ENCODE measurements around the gene RNU1-4.
"Not testable (repeated sequence)": the region's sequence is repeated elsewhere in the genome, so short reads cannot be mapped to it uniquely, and the experiment has no call there.

Gene RNU1-4

DNA sequence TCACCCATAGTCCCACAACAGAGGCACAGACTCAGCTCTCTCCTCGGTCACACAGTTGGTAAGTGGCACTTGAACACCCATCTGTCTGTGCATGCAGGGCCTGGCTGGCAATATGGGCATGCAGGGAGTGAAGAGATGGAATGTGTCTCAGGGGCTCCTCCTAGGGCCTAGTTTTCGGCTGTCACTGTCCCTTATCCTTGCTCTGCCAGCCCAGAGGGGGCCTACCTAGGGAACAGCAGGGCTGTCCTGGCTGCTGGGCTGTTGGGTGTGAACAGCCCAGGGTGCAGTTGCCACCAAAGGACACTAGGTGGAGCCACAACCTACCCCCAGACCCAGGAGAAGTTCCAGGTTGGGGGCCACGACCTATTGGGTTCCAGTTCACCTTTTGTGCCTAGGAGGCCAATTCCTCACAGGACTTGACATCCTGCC lies 30.6 kb upstream of the RNU1-4 start:
- H3K27ac ChIP-seq (ENCODE audit: low read depth, low read length, severe bottlenecking); H3K4me3 ChIP-seq (ENCODE audit: extremely low read depth, insufficient read depth, low read length, poor library complexity, severe bottlenecking); H3K36me3 ChIP-seq (ENCODE audit: control insufficient read depth, insufficient read depth, low read length); H3K4me1 ChIP-seq (ENCODE audit: control insufficient read depth, insufficient read depth, low read length, poor library complexity, severe bottlenecking); H3K9me3 ChIP-seq (ENCODE audit: control insufficient read depth, low read length): not testable (repeated sequence)
- 0% methylated on average over 1 of the region's 3 CpGs for WGBS, 2 experiments (ENCODE audit: insufficient coverage in 2 of 2)

DNA sequence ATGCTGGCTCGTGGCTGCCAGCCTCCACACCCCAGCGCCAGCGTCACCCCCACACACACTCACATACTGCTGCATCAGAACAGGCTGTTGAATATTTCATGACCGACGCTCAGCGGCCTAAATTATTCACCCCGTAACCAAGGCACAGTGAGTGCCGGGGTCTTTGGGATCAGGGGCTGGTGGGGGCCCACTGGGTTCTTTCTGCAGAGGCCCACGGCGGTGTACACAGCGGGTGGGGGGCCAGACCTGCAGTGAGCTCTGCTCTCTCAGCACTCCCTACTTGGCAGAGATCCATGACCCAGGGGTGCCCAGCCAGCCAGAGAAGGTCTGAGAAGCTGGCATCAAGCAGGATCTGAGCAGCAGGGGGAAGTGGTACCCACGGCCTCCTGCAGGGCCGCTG lies 29.7 kb upstream of the RNU1-4 start:
- not testable (repeated sequence) for H3K4me3 ChIP-seq (ENCODE audit: extremely low read depth, insufficient read depth, low read length, poor library complexity, severe bottlenecking); H3K27ac ChIP-seq (ENCODE audit: low read depth, low read length, severe bottlenecking); H3K36me3 ChIP-seq (ENCODE audit: control insufficient read depth, insufficient read depth, low read length); H3K9me3 ChIP-seq (ENCODE audit: control insufficient read depth, low read length); H3K4me1 ChIP-seq (ENCODE audit: control insufficient read depth, insufficient read depth, low read length, poor library complexity, severe bottlenecking)
- 92 to 96% methylated on average over 4 to 8 of the region's 13 CpGs for WGBS, 2 experiments (ENCODE audit: insufficient coverage in 2 of 2)

DNA sequence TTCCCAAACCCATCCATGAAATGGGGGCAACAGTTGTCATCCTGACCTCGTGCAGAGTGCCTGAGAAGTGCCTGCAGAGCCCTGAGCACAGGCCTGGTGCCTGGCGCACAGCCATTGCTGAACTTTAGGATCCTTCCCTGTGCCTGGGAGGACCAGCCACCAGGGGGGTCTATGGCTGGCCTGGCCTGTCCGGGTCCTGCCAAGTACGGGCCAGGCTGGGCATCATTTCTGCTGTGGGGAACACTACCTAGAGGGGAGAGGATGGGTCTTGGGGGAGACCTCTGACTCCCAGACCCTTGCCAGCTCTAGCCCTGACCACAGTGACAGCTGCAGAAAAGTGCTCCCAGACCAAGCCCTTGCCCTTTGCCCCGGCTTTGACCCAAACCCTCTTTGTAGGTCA lies 28.2 kb upstream of the RNU1-4 start:
- H3K27ac ChIP-seq (ENCODE audit: low read depth, low read length, severe bottlenecking); H3K4me3 ChIP-seq (ENCODE audit: extremely low read depth, insufficient read depth, low read length, poor library complexity, severe bottlenecking); H3K4me1 ChIP-seq (ENCODE audit: control insufficient read depth, insufficient read depth, low read length, poor library complexity, severe bottlenecking); H3K9me3 ChIP-seq (ENCODE audit: control insufficient read depth, low read length); H3K36me3 ChIP-seq (ENCODE audit: control insufficient read depth, insufficient read depth, low read length): not testable (repeated sequence)
- 80 to 88% methylated on average over 1 to 3 of the region's 5 CpGs for WGBS, 2 experiments (ENCODE audit: insufficient coverage in 2 of 2)

- 46 to 61% methylated on average over 5 to 6 of the region's 14 CpGs for WGBS, 2 experiments (ENCODE audit: insufficient coverage in 2 of 2)
- not testable (repeated sequence) for H3K4me1 ChIP-seq (ENCODE audit: control insufficient read depth, insufficient read depth, low read length, poor library complexity, severe bottlenecking); H3K4me3 ChIP-seq (ENCODE audit: extremely low read depth, insufficient read depth, low read length, poor library complexity, severe bottlenecking); H3K36me3 ChIP-seq (ENCODE audit: control insufficient read depth, insufficient read depth, low read length); H3K9me3 ChIP-seq (ENCODE audit: control insufficient read depth, low read length); H3K27ac ChIP-seq (ENCODE audit: low read depth, low read length, severe bottlenecking)
Observed at GRCh38 chr1:16712582-16712981, 27.7 kb upstream of the RNU1-4 start.

GRCh38 chr1:16712984-16713383 lies 27.3 kb upstream of the RNU1-4 start:
- H3K9me3 ChIP-seq (ENCODE audit: control insufficient read depth, low read length); H3K27ac ChIP-seq (ENCODE audit: low read depth, low read length, severe bottlenecking); H3K4me1 ChIP-seq (ENCODE audit: control insufficient read depth, insufficient read depth, low read length, poor library complexity, severe bottlenecking); H3K36me3 ChIP-seq (ENCODE audit: control insufficient read depth, insufficient read depth, low read length); H3K4me3 ChIP-seq (ENCODE audit: extremely low read depth, insufficient read depth, low read length, poor library complexity, severe bottlenecking): not testable (repeated sequence)
- WGBS, 2 experiments (ENCODE audit: insufficient coverage in 2 of 2) = 90 to 100% methylated on average over 2 to 3 of the region's 6 CpGs

DNA sequence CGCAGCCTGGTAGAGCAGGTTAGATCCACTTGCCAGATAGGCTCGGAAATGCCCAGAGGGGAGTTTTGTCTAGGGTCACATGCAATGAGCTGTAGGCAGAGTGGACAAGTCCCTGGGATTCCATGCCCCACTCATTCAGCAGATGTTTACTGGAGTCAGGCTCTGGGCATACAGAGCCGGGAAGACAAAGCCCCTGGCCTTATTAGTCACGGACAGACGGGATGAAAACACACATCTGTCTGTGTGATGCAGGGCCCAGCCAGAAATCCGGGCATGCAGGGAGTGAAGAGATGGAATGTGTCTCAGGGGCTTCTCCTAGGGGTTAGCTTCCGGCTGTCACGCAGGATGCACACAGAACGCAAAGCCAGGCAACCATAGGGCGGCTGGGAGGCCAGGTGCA lies 26.8 kb upstream of the RNU1-4 start:
- H3K4me3 ChIP-seq (ENCODE audit: extremely low read depth, insufficient read depth, low read length, poor library complexity, severe bottlenecking); H3K4me1 ChIP-seq (ENCODE audit: control insufficient read depth, insufficient read depth, low read length, poor library complexity, severe bottlenecking); H3K9me3 ChIP-seq (ENCODE audit: control insufficient read depth, low read length); H3K27ac ChIP-seq (ENCODE audit: low read depth, low read length, severe bottlenecking); H3K36me3 ChIP-seq (ENCODE audit: control insufficient read depth, insufficient read depth, low read length): not testable (repeated sequence)
- 96% methylated on average over 3 of the region's 10 CpGs; no CpG with 5 or more reads in 1 of the 2 experiments for WGBS, 2 experiments (ENCODE audit: insufficient coverage in 2 of 2)

GRCh38 chr1:16716691-16717335 lies 23.5 kb upstream of the RNU1-4 start:
- H3K36me3 ChIP-seq (ENCODE audit: control insufficient read depth, insufficient read depth, low read length) = no peaks in the 10 kb centered on the region
- no peaks in the 10 kb centered on the region for H3K9me3 ChIP-seq (ENCODE audit: control insufficient read depth, low read length)
- no peak overlapping the region for H3K4me3 ChIP-seq (ENCODE audit: extremely low read depth, insufficient read depth, low read length, poor library complexity, severe bottlenecking)
- no peak overlapping the region for H3K27ac ChIP-seq (ENCODE audit: low read depth, low read length, severe bottlenecking)
- WGBS, 2 experiments (ENCODE audit: insufficient coverage in 2 of 2) = 90 to 91% methylated on average over 7 of the region's 7 CpGs
- H3K4me1 ChIP-seq (ENCODE audit: control insufficient read depth, insufficient read depth, low read length, poor library complexity, severe bottlenecking) = peaks cover 4% of the 10 kb centered on the region

DNA sequence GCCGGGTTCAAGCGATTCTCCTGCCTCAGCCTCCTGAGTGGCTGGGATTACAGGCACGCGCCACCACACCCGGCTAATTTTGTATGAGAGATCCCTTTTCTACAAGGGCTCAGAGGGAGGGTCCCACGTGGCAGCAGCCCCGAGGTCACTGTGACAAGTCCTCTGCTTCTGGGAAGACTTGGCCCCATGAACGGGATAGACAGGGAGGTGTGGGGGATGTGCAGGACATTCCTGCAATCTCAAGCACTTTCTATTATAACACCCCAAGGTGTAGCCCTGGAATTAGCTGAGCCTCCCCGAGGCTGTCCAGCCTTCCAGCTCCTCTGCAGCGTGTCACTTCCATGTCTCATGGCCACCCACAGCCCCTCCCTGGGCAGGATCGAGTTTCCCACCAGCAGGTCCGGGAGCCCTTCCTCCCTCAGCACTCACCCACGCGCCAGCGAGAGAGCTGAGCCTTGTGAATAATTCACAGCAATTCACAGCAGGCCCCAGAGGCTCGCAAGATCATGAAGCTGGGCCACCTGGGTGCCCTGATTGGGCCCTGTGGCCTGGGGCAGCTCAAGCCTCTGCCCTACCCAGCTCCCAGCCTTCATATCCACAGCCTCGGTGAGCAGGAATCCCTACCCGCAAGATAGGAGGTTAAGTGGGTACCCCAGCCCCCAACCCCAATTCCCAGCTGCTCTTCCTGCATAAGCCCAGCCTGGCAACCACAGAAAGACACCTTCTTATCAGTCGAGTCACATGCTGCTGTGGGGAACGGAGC lies 22.8 kb upstream of the RNU1-4 start:
- Histone ChIP-seq H3K27ac (ENCODE audit: low read depth, low read length, severe bottlenecking) (no peak overlapping the region), H3K4me3 (ENCODE audit: extremely low read depth, insufficient read depth, low read length, poor library complexity, severe bottlenecking) (no peak overlapping the region)
- 67 to 71% methylated on average over 15 to 17 of the region's 20 CpGs for WGBS, 2 experiments (ENCODE audit: insufficient coverage in 2 of 2)

DNA sequence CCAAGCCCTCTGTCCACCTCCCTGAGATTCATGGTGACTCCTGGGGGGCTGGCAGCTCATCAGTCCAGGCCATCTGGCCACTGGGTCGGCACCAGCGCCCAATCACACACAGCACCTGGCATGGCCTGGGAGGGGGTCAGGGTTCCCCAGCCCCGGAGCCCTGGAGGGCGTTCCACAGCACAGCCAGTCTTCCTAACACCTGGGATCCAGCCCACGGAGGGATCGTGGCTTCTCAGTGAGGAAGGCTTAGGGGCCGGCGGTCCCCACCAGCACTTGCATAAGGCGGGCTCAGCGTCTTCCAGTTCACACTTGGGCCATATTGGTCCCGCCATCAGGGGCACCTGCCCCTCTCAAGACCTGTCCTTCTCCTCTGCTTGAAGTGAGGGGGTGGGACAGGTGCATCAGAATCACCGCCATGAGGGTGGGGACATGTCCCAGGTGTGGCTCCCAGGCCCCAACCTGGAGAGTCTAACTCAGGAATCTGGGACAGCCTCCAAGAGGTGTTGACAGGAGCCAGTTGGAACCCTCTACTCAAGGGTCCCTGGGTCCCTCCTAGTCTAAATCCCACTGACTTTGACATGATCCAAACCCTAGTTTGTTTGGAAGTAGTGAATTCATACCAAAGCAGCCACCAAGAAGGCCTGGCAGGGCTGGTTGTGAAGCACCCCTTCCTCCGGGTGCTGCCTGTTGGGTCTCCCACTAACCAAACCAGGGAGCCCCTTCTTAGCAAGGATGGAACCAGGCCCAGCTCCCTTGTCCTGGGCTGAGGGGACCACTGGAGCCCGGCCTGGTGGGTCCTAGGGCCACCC lies 22.0 kb upstream of the RNU1-4 start:
- H3K4me3 ChIP-seq (ENCODE audit: extremely low read depth, insufficient read depth, low read length, poor library complexity, severe bottlenecking); H3K27ac ChIP-seq (ENCODE audit: low read depth, low read length, severe bottlenecking); H3K36me3 ChIP-seq (ENCODE audit: control insufficient read depth, insufficient read depth, low read length); H3K4me1 ChIP-seq (ENCODE audit: control insufficient read depth, insufficient read depth, low read length, poor library complexity, severe bottlenecking); H3K9me3 ChIP-seq (ENCODE audit: control insufficient read depth, low read length): not testable (repeated sequence)
- WGBS, 2 experiments (ENCODE audit: insufficient coverage in 2 of 2) = 87 to 93% methylated on average over 13 of the region's 14 CpGs

More for the DNA sequence above, 22.8 kb upstream of the RNU1-4 start:
- H3K9me3 ChIP-seq (ENCODE audit: control insufficient read depth, low read length) = no peaks in the 10 kb centered on the region
- no peaks in the 10 kb centered on the region for H3K36me3 ChIP-seq (ENCODE audit: control insufficient read depth, insufficient read depth, low read length)
- H3K4me1 ChIP-seq (ENCODE audit: control insufficient read depth, insufficient read depth, low read length, poor library complexity, severe bottlenecking) = peaks cover 4% of the 10 kb centered on the region

DNA sequence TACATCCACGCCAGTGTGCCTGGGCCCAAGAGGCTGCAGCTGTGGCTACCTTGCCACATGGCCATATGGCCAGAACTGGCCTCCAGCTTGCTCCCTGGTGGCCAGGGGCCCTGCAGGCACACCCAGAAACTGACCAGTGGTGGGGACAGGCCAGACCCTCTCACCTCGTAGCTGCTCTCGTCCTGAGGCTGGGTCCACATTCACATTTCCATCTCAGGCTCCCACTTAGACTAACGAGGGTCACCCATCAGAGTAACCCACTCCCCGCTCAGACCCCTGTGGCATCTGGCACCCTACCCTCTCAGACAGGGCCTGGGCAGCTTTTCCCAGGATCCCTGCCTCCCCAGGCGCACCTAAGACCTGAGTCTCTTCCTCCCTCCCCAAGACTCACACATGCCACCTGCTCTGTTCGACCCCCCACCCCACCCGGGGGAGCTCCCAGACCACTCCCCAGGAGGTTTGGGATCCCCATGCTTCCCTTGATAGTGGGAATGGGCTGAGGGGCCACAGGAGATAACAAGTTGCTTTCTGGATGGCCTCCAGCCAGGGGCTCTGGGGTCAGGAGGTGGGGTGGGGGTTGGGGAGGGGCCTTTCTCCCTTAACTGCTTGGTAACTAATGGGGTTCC lies 21.3 kb upstream of the RNU1-4 start:
- WGBS, 2 experiments (ENCODE audit: insufficient coverage in 2 of 2) = 92% methylated on average over 6 to 8 of the region's 8 CpGs
- H3K36me3 ChIP-seq (ENCODE audit: control insufficient read depth, insufficient read depth, low read length) = no peaks in the 10 kb centered on the region
- H3K4me1 ChIP-seq (ENCODE audit: control insufficient read depth, insufficient read depth, low read length, poor library complexity, severe bottlenecking) = peaks cover 4% of the 10 kb centered on the region
- H3K4me3 ChIP-seq (ENCODE audit: extremely low read depth, insufficient read depth, low read length, poor library complexity, severe bottlenecking) = no peak overlapping the region
- no peak overlapping the region for H3K27ac ChIP-seq (ENCODE audit: low read depth, low read length, severe bottlenecking)
- no peaks in the 10 kb centered on the region for H3K9me3 ChIP-seq (ENCODE audit: control insufficient read depth, low read length)
